Ammon's horn (tissue), 1 donor: Measurements from ENCODE around the gene ANTXR2.
"Not testable (repeated sequence)": the region's sequence is repeated elsewhere in the genome, so short reads cannot be mapped to it uniquely, and the experiment has no call there.

Experiments used
- DNase-seq: peaks from one replicate; pipeline ENCODE4 v3.0.0-alpha.2; 2016; ENCODE audit warnings: low spot score

ANTXR2 gene

GRCh38 chr4:80024335-80024734 is 48.7 kb downstream of the ANTXR2 start:
- DNase-seq, result no peak

GRCh38 chr4:80022282-80022681 is 50.7 kb downstream of the ANTXR2 start:
- DNase-seq, result no peak

- DNase-seq, result no peak
Measured at GRCh38 chr4:80017125-80017854, 55.7 kb downstream of the ANTXR2 start.

GRCh38 chr4:80016506-80016905 is 56.5 kb downstream of the ANTXR2 start:
- DNase-seq, result no peak

GRCh38 chr4:80015407-80016189 is 57.4 kb downstream of the ANTXR2 start:
- DNase-seq, result no peak

- DNase-seq, result no peak
Measured at GRCh38 chr4:80014531-80014930, 58.5 kb downstream of the ANTXR2 start.

GRCh38 chr4:80012291-80012690 is 60.7 kb downstream of the ANTXR2 start:
- DNase-seq, result no peak

- DNase-seq, result no peak
Measured at GRCh38 chr4:80011636-80012236, 61.3 kb downstream of the ANTXR2 start.

- no peak for DNase-seq
Measured at GRCh38 chr4:80010316-80010715, 62.7 kb downstream of the ANTXR2 start.

GRCh38 chr4:80009806-80010205 is 63.2 kb downstream of the ANTXR2 start:
- no peak for DNase-seq

- DNase-seq, result no peak
Measured at GRCh38 chr4:80008971-80009370, 64.1 kb downstream of the ANTXR2 start.

GRCh38 chr4:80008351-80008750 is 64.7 kb downstream of the ANTXR2 start:
- no peak for DNase-seq

GRCh38 chr4:80007745-80008149 is 65.3 kb downstream of the ANTXR2 start:
- no peak for DNase-seq

- no peak for DNase-seq
Measured at GRCh38 chr4:80006935-80007744, 65.9 kb downstream of the ANTXR2 start.

- DNase-seq, result no peak
Measured at GRCh38 chr4:80005863-80006262, 67.2 kb downstream of the ANTXR2 start.

GRCh38 chr4:80004319-80004718 is 68.7 kb downstream of the ANTXR2 start:
- DNase-seq, result no peak

- DNase-seq, result not testable (repeated sequence)
Measured at GRCh38 chr4:80002559-80002958, 70.5 kb downstream of the ANTXR2 start.

GRCh38 chr4:79999048-79999447 is 74.0 kb downstream of the ANTXR2 start:
- DNase-seq, result not testable (repeated sequence)

- no peak for DNase-seq
Measured at GRCh38 chr4:79998201-79998600, 74.8 kb downstream of the ANTXR2 start.

- no peak for DNase-seq
Measured at GRCh38 chr4:79996851-79997250, 76.2 kb downstream of the ANTXR2 start.

GRCh38 chr4:79993476-79993875 is 79.6 kb downstream of the ANTXR2 start:
- no peak for DNase-seq

GRCh38 chr4:79991601-79992000 is 81.4 kb downstream of the ANTXR2 start:
- no peak for DNase-seq
